H1 (cell line): ENCODE data around the gene RIGI. TPM values are rescaled to one million over a fixed set of nuclear protein-coding genes. Genes with fewer than 3 reads are reported as not detected.
A peak's percentile ranks its signal among the peaks of the same experiment; 100 is the strongest.

Source experiments
- CTCF ChIA-PET: fragments of 300-600 bp; sonication (Branson Sonifier 250); formaldehyde crosslinking; loops from one replicate; lab custom pipeline; 2021; ENCODE audit not compliant: partially characterized antibody; lab: Charles Lee
- POLR2A ChIA-PET: fragments of 300-600 bp; sonication (Branson Sonifier 250); formaldehyde crosslinking; loops from one replicate; lab custom pipeline; 2021; ENCODE audit warnings: inconsistent platforms; ENCODE audit not compliant: partially characterized antibody; lab: Charles Lee
- DNase-seq, 2 experiments: peaks; one replicate each; pipeline versions ENCODE4 v3.0.0 to v3.0.0-alpha.2; 2010 to 2022; ENCODE audit warnings: low spot score in 2 of 2, low read depth in 1 of 2, mixed read lengths in 1 of 2
- FAIRE-seq: peaks from 2 replicates; lab custom pipeline; 2011; peaks lifted over from hg19 to GRCh38; lab: Jason Lieb, UNC
- H2AFZ ChIP-seq: 2 replicates; pipeline ENCODE4 v1.8.1; 2012; ENCODE audit warnings: low read length, inconsistent platforms
- H2AK5ac ChIP-seq: 2 replicates; pipeline ENCODE4 v1.6.1; 2013; ENCODE audit warnings: low read depth, low read length
- H2BK120ac ChIP-seq: replicated peaks from 2 replicates; pipeline ENCODE3; 2013; ENCODE audit warnings: low read depth, low read length, inconsistent platforms
- H2BK12ac ChIP-seq: 2 replicates; pipeline ENCODE4 v1.6.1; 2013; ENCODE audit warnings: low read depth, low read length
- H2BK15ac ChIP-seq: 2 replicates; pipeline ENCODE4 v1.6.1; 2013; ENCODE audit warnings: low read length
- H2BK20ac ChIP-seq: 2 replicates; pipeline ENCODE4 v1.6.1; 2013; ENCODE audit warnings: low read length
- H2BK5ac ChIP-seq: 2 replicates; pipeline ENCODE4 v1.6.1; 2013; ENCODE audit warnings: low read depth, low read length
- H3K14ac ChIP-seq: 2 replicates; pipeline ENCODE4 v1.6.1; 2013; ENCODE audit warnings: inconsistent platforms; ENCODE audit not compliant: insufficient read length
- H3K18ac ChIP-seq: 2 replicates; pipeline ENCODE4 v1.6.1; 2013; ENCODE audit warnings: low read length; ENCODE audit errors: extremely low read depth
- H3K23ac ChIP-seq: 2 replicates; pipeline ENCODE4 v1.6.1; 2013; ENCODE audit warnings: inconsistent platforms; ENCODE audit not compliant: insufficient read length
- H3K23me2 ChIP-seq: 2 replicates; pipeline ENCODE4 v1.6.1; 2013; ENCODE audit warnings: low read depth, low read length
- H3K27ac ChIP-seq: 2 replicates; pipeline ENCODE4 v1.6.1; 2011; ENCODE audit warnings: low read depth, low read length, inconsistent platforms
- H3K27me3 ChIP-seq, 4 experiments: replicated peaks in 1 of 4; 1 replicate in 1 of 4; 2 replicates in 3 of 4; pipeline versions ENCODE4 v1.6.1 to v1.8.1; 2011 to 2013; ENCODE audit warnings: low read length in 3 of 4, mild to moderate bottlenecking in 3 of 4, inconsistent platforms in 2 of 4, mixed read lengths in 2 of 4, moderate library complexity in 1 of 4; ENCODE audit not compliant: control insufficient read depth in 3 of 4, insufficient read depth in 3 of 4; ENCODE audit errors: extremely low read depth in 1 of 4
- H3K36me3 ChIP-seq, 4 experiments: 2 replicates each; pipeline versions ENCODE4 v1.6.1 to v1.8.1; 2011 to 2013; ENCODE audit warnings: mild to moderate bottlenecking in 4 of 4, low read length in 3 of 4, moderate library complexity in 2 of 4, control low read depth in 1 of 4, inconsistent platforms in 1 of 4; ENCODE audit not compliant: insufficient read depth in 4 of 4, control insufficient read depth in 2 of 4
- H3K4ac ChIP-seq: replicated peaks from 2 replicates; pipeline ENCODE3; 2013; ENCODE audit warnings: low read length, low read depth, mixed read lengths, inconsistent platforms; ENCODE audit not compliant: insufficient read length
- H3K4me1 ChIP-seq, 4 experiments: replicated peaks in 1 of 4; 1 replicate in 1 of 4; 2 replicates in 3 of 4; pipeline versions ENCODE4 v1.6.1 to v1.8.1; 2011 to 2013; ENCODE audit warnings: low read length in 3 of 4, inconsistent platforms in 2 of 4, mixed read lengths in 1 of 4; ENCODE audit not compliant: insufficient read depth in 4 of 4, control insufficient read depth in 3 of 4
- H3K4me2 ChIP-seq, 2 experiments: 2 replicates each; pipeline versions ENCODE4 v1.6.1 to v1.8.1; 2011 to 2013; ENCODE audit warnings: low read depth in 2 of 2, low read length in 2 of 2, control low read depth in 1 of 2, inconsistent platforms in 1 of 2, mild to moderate bottlenecking in 1 of 2; ENCODE audit not compliant: insufficient read depth in 1 of 2
- H3K4me3 ChIP-seq, 4 experiments: fragments of 200-600, 300-600 bp in 1 of 4; sonication (generic), shearing (Covaris generic), sonication (Bioruptor Twin) in 1 of 4; 2 replicates each; pipeline versions ENCODE4 v1.5.1 to v1.8.1; 2011 to 2016; ENCODE audit warnings: low read length in 4 of 4, low read depth in 3 of 4, control low read depth in 2 of 4, inconsistent platforms in 2 of 4, mild to moderate bottlenecking in 2 of 4, mixed read lengths in 1 of 4, moderate library complexity in 1 of 4; ENCODE audit not compliant: insufficient read depth in 2 of 4; ENCODE audit errors: extremely low read depth in 1 of 4
- H3K56ac ChIP-seq: replicated peaks from 2 replicates; pipeline ENCODE3; 2013; ENCODE audit warnings: low read depth, mild to moderate bottlenecking, mixed read lengths, low read length, inconsistent platforms; ENCODE audit not compliant: insufficient read length
- H3K79me1 ChIP-seq: 2 replicates; pipeline ENCODE4 v1.6.1; 2013; ENCODE audit warnings: low read depth, low read length, control low read depth
- H3K79me2 ChIP-seq, 2 experiments: 2 replicates each; pipeline versions ENCODE4 v1.6.1 to v1.8.1; 2012 to 2013; ENCODE audit warnings: low read length in 2 of 2, mild to moderate bottlenecking in 2 of 2, inconsistent platforms in 1 of 2; ENCODE audit not compliant: insufficient read depth in 2 of 2, control insufficient read depth in 1 of 2
- H3K9ac ChIP-seq, 4 experiments: replicated peaks in 1 of 4; 1 replicate in 1 of 4; 2 replicates in 3 of 4; pipeline versions ENCODE4 v1.6.1 to v1.8.1; 2011 to 2013; ENCODE audit warnings: low read depth in 3 of 4, low read length in 3 of 4, control low read depth in 2 of 4, mild to moderate bottlenecking in 2 of 4, moderate library complexity in 2 of 4, inconsistent platforms in 1 of 4; ENCODE audit errors: extremely low read depth in 1 of 4
- H3K9me3 ChIP-seq, 2 experiments: 2 replicates each; pipeline versions ENCODE4 v1.6.1 to v1.8.1; 2012 to 2013; ENCODE audit warnings: mild to moderate bottlenecking in 2 of 2, moderate library complexity in 2 of 2, control low read depth in 1 of 2, inconsistent platforms in 1 of 2, low read depth in 1 of 2, low read length in 1 of 2, mixed read lengths in 1 of 2; ENCODE audit not compliant: insufficient read depth in 2 of 2
- H4K20me1 ChIP-seq, 2 experiments: replicated peaks in 1 of 2; 2 replicates each; pipeline versions ENCODE3 to v1.8.1; 2011 to 2013; ENCODE audit warnings: inconsistent platforms in 2 of 2, low read length in 2 of 2, mild to moderate bottlenecking in 1 of 2; ENCODE audit not compliant: insufficient read depth in 2 of 2, control insufficient read depth in 1 of 2
- H4K5ac ChIP-seq: 2 replicates; pipeline ENCODE4 v1.6.1; 2013; ENCODE audit warnings: low read length, low read depth, mixed read lengths, inconsistent platforms; ENCODE audit not compliant: insufficient read length
- H4K8ac ChIP-seq: 2 replicates; pipeline ENCODE4 v1.8.0; 2013; ENCODE audit warnings: mild to moderate bottlenecking, moderate library complexity, low read length, inconsistent platforms; ENCODE audit not compliant: insufficient read depth; ENCODE audit errors: extremely low read depth
- H4K91ac ChIP-seq: replicated peaks from 2 replicates; pipeline ENCODE3; 2013; ENCODE audit warnings: low read length, mixed read lengths, inconsistent platforms; ENCODE audit not compliant: insufficient read length
- ASH2L ChIP-seq: fragments of 200-600, 300-600 bp; sonication (generic); IDR thresholded peaks from one replicate; pipeline ENCODE4 v1.7.1; 2017; ENCODE audit warnings: low read length
- BCL11A ChIP-seq, 2 experiments: IDR thresholded peaks; one replicate each; pipeline ENCODE4 v1.6.1; 2011; ENCODE audit warnings: low read depth in 2 of 2, low read length in 2 of 2, mild to moderate bottlenecking in 2 of 2
- CBX8 ChIP-seq: fragments of 300-800, 300-1000 bp; sonication (generic); IDR thresholded peaks from 2 replicates; pipeline ENCODE4 v1.7.1; 2016; ENCODE audit warnings: low read depth, low read length, borderline replicate concordance
- GTF2F1 ChIP-seq: IDR thresholded peaks from 2 replicates; pipeline ENCODE4 v1.6.1; 2012; ENCODE audit warnings: low read depth, low read length, improper control_type of control experiment, borderline replicate concordance
- WGBS, 2 experiments: shearing (Covaris generic) in 1 of 2; methylation state at CpG; one replicate each; pipeline versions ENCODE4 v1.1.6 to v1.1.7; 2013 to 2015; ENCODE audit warnings: low lambda C conversion rate in 2 of 2, mixed read lengths in 2 of 2, inconsistent platforms in 1 of 2, low coverage in 1 of 2, missing lambda C conversion rate in 1 of 2; ENCODE audit not compliant: insufficient replicate concordance in 2 of 2, insufficient coverage in 1 of 2, insufficient read length in 1 of 2; ENCODE audit errors: extremely low coverage in 1 of 2, missing lambda C conversion rate in 1 of 2; 5-methylcytosine and 5-hydroxymethylcytosine counted together
- polyA plus RNA-seq, 7 experiments: library from polyadenylated mRNA; depleted of rRNA in 3 of 7; stranded (reverse) in 5 of 7; unstranded in 2 of 7; fragments of >200 nt in 5 of 7; fragments of 200-250 nt in 2 of 7; gene quantifications; 1 replicate in 5 of 7; 2 replicates in 1 of 7; 4 replicates in 1 of 7; pipeline versions ENCODE4 v1.2.1 to v1.2.3, GENCODE V29; 2011 to 2013; ENCODE audit warnings: missing spikeins in 2 of 7, mixed read lengths in 2 of 7
- total RNA-seq: library from RNA; stranded (reverse); fragmentation: NEBNext Ultra II Directional; extraction: Animal tissue kit (Norgen Biotek cat#: 25700); gene quantifications from 2 replicates; pipeline ENCODE4 v1.2.1, GENCODE V29; 2021
- TF ChIP-seq, protein P1 (sequence below), 3 experiments: IDR thresholded peaks; 1 replicate in 2 of 3; 2 replicates in 1 of 3; pipeline versions ENCODE4 v1.5.1 to v1.6.1; 2011; ENCODE audit warnings: low read length in 3 of 3, mild to moderate bottlenecking in 3 of 3, inconsistent platforms in 2 of 3, low read depth in 1 of 3, moderate library complexity in 1 of 3; ENCODE audit not compliant: insufficient read depth in 1 of 3; ENCODE audit errors: control extremely low read depth in 1 of 3
- TF ChIP-seq, protein P2 (sequence below): IDR thresholded peaks from 2 replicates; pipeline ENCODE4 v1.6.1; 2012; ENCODE audit warnings: low read length, inconsistent platforms

The RIGI gene
- total and polyA plus RNA-seq, 2 of the 8 experiments (the other 6 are each of a cell fraction or from before 2014, with no cell fraction given), result 3.1 to 6.7 TPM

GRCh38 chr9:32550150-32550561, 24.2 kb upstream of the RIGI start:
- no peak overlapping the region for H2AFZ ChIP-seq
- 5% methylated on average over 10 of the region's 10 CpGs; no CpG with 5 or more reads in 1 of the 2 experiments for WGBS, 2 experiments

More at GRCh38 chr9:32550150-32550561, 24.2 kb upstream of the RIGI start:
- peak overlapping the region; percentile 24 for H3K56ac ChIP-seq
- H2BK120ac ChIP-seq, result no peak overlapping the region
- peak overlapping the region; percentile 90 for H2BK5ac ChIP-seq
- H2AK5ac ChIP-seq, result no peak overlapping the region
- no peak for TF ChIP-seq ASH2L
- TF ChIP-seq, protein P1, sequence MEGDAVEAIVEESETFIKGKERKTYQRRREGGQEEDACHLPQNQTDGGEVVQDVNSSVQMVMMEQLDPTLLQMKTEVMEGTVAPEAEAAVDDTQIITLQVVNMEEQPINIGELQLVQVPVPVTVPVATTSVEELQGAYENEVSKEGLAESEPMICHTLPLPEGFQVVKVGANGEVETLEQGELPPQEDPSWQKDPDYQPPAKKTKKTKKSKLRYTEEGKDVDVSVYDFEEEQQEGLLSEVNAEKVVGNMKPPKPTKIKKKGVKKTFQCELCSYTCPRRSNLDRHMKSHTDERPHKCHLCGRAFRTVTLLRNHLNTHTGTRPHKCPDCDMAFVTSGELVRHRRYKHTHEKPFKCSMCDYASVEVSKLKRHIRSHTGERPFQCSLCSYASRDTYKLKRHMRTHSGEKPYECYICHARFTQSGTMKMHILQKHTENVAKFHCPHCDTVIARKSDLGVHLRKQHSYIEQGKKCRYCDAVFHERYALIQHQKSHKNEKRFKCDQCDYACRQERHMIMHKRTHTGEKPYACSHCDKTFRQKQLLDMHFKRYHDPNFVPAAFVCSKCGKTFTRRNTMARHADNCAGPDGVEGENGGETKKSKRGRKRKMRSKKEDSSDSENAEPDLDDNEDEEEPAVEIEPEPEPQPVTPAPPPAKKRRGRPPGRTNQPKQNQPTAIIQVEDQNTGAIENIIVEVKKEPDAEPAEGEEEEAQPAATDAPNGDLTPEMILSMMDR (IDR thresholded peaks at IDR 0.05; ENCODE audit: control extremely low read depth in 1 of 3, insufficient read depth in 1 of 3, low read depth in 1 of 3, low read length in 3 of 3), result peak in 1 of 3 experiments; percentile 22; a peak in 1 of 4 replicates
- TF ChIP-seq BCL11A (IDR thresholded peaks at IDR 0.05; ENCODE audit: low read depth in 2 of 2, low read length in 2 of 2), result no peak
- no peak for TF ChIP-seq GTF2F1
- no peak for TF ChIP-seq CBX8
- TF ChIP-seq, protein P2, sequence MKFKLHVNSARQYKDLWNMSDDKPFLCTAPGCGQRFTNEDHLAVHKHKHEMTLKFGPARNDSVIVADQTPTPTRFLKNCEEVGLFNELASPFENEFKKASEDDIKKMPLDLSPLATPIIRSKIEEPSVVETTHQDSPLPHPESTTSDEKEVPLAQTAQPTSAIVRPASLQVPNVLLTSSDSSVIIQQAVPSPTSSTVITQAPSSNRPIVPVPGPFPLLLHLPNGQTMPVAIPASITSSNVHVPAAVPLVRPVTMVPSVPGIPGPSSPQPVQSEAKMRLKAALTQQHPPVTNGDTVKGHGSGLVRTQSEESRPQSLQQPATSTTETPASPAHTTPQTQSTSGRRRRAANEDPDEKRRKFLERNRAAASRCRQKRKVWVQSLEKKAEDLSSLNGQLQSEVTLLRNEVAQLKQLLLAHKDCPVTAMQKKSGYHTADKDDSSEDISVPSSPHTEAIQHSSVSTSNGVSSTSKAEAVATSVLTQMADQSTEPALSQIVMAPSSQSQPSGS, result no peak
- no peaks in the 10 kb centered on the region for H3K9me3 ChIP-seq
- H3K18ac ChIP-seq, result peak overlapping the region; percentile 68; the same call in 1 of the 2 replicates
- H4K5ac ChIP-seq, result no peak overlapping the region
- H3K27me3 ChIP-seq, result no peaks in the 10 kb centered on the region
- peak overlapping the region; percentile 94; the same call in 1 of the 2 replicates for H4K8ac ChIP-seq
- no peak overlapping the region for H2BK12ac ChIP-seq
- DNase-seq, result no peak
- H3K36me3 ChIP-seq, result peaks cover 0 to 5% (median 0%) of the 10 kb centered on the region in 4 experiments; a peak in 1 of 8 replicates
- H4K91ac ChIP-seq, result no peak overlapping the region
- peaks cover 11 to 15% of the 10 kb centered on the region in 2 experiments for H4K20me1 ChIP-seq
- FAIRE-seq, result no peak
- H3K4me2 ChIP-seq, result peak overlapping the region; percentile 70 to 80
- no peaks in the 10 kb centered on the region; the same call in 1 of the 2 replicates for H3K79me1 ChIP-seq
- H3K14ac ChIP-seq, result no peak overlapping the region
- ChIA-PET POLR2A (interaction anchor here (0.6 to 3.9 kb wide), 14 partner anchors 9 to 740 kb away, joined by 3 to 24 read pairs (median 6); partner anchors contain the start of genes DNAJA1, NDUFB6, NFX1 and RIGI), CTCF (interaction anchor here (0.6 to 3.8 kb wide), 9 partner anchors 14 to 172 kb away, joined by 3 to 18 read pairs (median 6); partner anchors contain the start of gene RIGI)
- peak overlapping the region; percentile 80 to 97 (median 87) for H3K4me3 ChIP-seq
- peak overlapping the region; percentile 82 to 92 (median 88) for H3K9ac ChIP-seq
- no peak overlapping the region for H3K23ac ChIP-seq
- H3K4me1 ChIP-seq, result peaks cover 0 to 3% (median 0%) of the 10 kb centered on the region in 4 experiments; a peak in 2 of 7 replicates
- H3K27ac ChIP-seq, result peak overlapping the region; percentile 89
- no peak overlapping the region for H3K4ac ChIP-seq
- no peak overlapping the region for H2BK20ac ChIP-seq
- peaks cover 9% of the 10 kb centered on the region for H3K23me2 ChIP-seq
- no peak overlapping the region for H2BK15ac ChIP-seq
- H3K79me2 ChIP-seq, result peaks cover 36 to 69% of the 10 kb centered on the region in 2 experiments
